Inflammatory macrophage (primary cell): ENCODE results near the gene TNFSF8.

ENCODE experiments used
- DNase-seq, 2 donors: peaks; one replicate each; pipeline ENCODE4 v3.0.0-alpha.2; 2020 to 2022
- total RNA-seq, 18 experiments: gene quantifications; one replicate each; lab custom pipeline; 2026; ENCODE audit warnings: mixed read lengths in 6 of 18, inconsistent platforms in 2 of 18; lab: John Stamatoyannopoulos, UW

Gene TNFSF8, protein sequence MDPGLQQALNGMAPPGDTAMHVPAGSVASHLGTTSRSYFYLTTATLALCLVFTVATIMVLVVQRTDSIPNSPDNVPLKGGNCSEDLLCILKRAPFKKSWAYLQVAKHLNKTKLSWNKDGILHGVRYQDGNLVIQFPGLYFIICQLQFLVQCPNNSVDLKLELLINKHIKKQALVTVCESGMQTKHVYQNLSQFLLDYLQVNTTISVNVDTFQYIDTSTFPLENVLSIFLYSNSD
- total RNA-seq = 36.9 to 508 (median 58.4) reads per million in 18 experiments

DNA sequence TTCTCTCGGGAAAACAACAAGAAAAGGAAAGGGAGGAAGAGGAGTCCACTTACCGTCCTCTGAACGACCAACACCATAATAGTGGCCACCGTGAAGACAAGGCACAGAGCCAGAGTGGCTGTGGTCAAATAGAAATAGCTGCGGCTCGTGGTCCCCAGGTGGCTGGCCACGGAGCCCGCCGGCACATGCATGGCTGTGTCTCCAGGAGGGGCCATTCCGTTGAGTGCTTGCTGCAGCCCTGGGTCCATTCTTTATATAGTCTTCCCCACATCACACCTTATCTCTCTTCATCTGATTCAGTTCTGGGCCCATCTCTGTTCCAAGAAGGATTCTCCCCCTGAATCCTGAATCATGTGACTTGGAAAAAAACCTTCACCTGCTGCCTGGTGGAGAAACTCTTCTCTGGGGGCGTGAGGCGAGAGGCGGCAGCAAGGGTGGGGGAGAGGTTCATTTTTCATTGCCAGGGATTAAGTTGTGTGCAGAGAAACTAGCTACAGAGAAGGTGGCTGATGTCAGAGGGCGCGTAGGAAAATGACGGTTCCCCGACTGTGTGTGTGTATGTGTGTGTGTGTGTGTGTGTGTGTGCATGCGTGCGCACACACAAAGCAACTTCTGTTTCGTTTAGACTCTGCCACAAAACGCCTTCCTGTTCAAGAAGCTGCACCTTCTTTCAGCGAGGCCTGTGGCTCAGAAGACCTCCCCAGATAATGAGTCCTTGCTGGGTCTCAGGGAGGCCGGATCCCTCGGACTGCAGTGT lies at the start of gene TNFSF8:
TNFSF8 (minus strand) TSS at position 536 of the 757 bp plus-strand sequence; CDS start at position 248, 288 bp downstream.
- DNase-seq = peak; percentile 77 to 78

DNA sequence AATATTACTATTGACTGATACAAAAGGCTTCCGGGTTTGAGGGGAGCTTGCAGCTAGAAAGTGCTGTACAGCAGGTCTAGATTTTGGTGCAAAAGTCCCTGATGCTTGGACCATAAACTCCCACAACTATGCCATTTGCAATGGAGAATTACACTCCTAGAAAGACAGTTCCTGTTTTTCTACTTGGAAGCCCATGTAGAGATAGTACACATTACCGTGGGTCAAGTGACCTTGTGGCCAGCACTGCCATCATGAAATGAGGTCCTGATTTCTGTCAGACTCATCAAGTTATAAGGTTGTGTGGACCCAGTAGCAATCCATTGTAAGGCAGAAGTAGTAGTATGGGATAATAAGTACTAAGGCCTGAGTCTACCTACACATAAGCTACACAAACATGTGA lies 42.8 kb upstream of the TNFSF8 start:
- peak; percentile 64 to 76 for DNase-seq

DNA sequence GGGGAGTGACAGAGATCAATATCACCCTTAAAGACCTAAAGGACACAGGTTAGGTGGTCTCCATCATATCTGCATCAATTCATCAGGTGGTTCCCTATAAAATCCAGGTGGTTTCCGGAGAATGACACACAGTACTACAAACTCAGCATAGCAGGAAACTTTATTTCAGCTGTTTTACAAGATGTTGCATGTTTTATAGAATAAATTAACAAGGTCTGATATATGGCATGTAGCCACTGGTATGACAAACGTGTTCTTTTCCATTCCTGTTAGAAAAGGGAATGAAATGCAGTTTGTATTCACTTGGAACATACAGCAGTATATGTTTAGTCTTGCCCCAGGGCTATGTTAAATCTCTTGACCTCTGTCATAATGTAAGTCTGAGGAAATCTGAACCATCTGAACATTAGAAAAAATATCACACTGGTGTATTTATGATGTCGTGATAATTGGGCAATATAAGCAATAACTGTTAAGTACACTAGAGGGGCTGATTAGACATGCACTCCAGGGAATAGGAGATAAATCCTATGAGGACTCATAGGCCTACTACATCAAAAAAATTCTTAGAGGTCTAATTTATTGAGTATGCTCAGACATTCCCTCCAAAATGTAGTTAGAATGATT lies 42.2 kb upstream of the TNFSF8 start:
- peak in 1 of 2 donors; percentile 54 for DNase-seq

DNA sequence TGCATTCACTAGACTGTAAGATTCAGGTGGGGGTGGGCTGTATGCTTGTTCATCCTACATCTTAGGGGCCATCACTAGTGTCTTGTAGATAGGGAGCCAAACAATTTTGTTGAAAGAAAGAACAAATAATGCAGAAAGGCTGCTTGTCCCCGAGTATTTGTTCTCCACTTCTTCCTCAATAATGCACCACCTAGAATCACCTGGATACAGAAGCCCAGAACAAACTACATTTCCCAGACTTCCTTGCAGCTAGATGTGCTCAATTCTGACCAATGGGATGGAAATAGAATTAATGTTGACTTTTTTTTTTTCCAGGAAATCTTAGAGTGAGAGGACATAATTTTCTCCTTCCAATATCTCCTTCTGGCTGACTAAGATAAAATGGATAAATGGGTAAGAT lies 38.9 kb upstream of the TNFSF8 start:
- no peak for DNase-seq

DNA sequence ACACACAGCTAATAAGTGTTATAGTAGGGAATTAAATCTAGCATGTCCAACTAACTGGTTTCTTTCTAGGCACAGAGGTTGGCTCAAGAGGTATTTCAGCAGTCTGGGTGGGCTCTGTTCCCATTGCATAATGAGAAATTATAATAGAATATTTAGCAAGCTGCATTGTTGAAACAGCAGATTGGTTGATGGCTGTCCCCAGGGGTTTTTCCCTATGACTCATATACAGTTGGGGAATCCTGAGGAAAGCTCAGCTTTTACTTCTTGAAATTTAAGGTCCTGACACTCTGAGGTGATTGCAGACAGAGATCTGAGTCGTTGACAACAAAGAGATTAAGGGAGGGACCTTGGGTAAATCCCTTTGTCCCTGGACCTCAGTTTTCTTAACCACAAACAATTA lies 38.3 kb upstream of the TNFSF8 start:
- peak; percentile 80 to 81 for DNase-seq

DNA sequence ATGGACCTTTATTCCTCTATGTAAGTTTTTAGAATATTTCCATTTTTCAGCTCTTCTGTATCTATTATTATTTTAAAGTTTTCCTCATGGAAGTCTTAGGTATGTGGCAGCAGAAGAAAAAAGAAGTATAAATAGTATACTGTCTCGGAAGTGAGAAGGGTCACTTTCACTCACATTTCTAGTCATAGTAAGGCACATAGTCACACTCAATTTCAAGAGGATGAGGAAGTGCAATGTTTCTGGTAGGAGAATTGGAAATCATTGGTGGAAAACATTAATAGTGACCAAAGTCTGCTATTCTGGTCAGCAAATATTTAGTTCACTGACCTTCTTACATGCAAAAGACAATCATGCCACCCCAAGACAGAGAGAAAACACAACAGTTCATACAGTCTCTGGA lies 35.2 kb upstream of the TNFSF8 start:
- no peak for DNase-seq

DNA sequence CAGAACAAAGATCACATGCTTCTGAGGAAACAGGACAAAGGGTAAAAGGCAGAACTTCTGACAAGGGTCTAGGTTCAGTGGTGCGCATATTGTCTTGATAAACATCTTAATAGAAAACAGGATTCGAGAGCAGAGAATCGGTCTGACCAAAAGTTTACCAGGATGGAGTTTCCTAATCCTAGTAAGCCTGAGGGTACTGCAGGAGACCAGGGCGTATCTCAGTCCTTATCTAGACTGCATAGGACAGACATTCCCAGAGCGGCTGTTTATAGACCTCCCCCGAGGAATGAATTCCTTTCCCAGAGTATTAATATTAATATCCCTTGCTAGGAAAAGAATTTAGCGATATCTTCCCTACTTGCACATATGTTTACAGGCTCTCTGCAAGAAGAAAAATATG lies 32.4 kb upstream of the TNFSF8 start:
- no peak for DNase-seq

DNA sequence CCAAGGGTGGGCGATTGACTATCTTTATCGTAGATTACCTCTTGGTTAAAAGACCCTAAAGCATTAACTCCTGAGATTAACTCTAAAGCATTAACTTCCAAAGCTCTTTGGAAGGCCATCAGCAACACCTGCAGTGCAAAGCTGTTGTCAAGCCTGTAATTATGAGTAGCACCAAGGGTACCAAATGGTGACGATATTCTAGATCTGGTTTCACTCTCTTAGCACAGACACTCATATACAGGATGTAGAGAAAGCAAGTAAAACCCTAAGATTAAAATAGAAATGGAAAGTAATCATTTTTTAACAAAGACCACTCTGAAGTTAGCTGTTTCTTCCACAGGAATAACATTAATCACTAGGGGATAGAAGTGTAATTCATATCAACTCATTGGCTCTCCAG lies 29.9 kb upstream of the TNFSF8 start:
- no peak for DNase-seq

DNA sequence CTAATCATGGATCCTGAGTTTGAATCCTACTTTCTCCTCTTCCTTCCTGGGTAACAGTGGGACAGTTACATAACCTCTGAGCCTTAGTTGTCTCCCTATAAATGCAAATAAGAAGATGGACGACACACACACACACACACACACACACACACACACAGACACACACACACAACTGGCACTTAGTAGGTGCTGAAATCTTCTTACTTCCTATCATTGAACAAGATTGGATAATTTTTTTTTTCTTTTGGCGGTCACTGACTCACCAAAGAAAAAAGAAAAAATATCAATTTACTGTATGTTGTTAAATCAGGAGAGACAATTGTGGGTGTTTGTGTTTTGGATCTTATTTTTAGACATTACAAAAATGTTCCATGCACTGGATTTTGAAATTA lies 28.4 kb upstream of the TNFSF8 start:
- DNase-seq = peak in 1 of 2 donors; percentile 78

DNA sequence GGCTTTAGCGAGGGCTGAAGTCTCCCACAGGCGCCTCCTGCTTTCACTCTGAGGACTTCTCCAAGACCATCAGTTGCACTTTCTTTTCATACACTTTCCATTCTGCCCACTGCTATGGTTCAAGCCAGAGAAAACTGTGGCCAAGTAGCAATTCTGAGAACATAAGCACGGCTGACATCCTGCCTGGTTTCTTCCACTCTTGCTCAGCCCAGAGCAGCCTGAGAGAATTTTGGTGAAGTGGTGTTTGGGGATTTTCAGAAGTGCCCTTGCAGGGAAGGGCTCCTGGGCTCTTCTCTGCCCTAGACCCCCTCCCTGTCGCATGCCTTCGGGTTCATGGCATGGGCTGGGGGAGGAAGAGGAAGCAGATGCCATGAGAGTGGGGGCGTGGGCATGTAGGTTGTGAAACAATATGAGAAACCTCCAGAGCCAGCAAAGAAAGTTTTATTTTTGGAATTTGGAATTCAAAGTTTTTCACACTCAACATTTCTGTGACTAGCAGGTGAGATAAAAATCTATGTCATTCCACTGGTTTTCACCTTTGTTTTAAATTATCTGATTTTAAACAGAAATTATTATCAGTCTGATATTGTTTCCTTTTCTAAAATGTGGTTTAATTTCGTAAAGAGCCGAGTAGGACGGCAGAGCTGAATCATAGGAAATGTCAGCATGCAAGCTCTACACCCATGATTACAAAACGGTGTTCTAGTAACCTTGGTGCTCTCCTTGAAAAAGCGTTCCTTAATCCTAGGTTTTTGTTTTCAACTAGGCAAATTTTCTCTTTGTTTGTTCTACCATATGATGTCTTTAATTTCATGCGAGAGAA lies 27.8 kb upstream of the TNFSF8 start:
- peak; percentile 93 to 95 for DNase-seq

DNA sequence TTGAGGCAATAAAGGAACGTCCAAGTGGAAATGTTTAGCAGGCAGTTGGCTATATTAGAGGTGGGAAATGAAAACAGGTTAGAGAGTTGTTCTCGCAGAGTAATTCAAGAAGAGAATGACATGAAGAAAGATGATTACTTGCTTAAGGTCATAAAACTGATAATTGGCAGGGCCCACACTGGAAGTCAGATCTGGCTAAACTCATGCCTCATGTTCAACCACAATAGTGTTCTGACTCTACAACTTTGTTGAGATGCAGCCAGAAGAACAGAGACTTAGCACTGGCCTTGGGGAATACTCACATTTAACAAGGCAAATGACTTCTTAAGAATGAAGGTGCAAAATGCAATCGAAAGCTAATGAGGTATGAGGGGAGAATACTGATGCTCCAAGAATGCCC lies 27.2 kb upstream of the TNFSF8 start:
- no peak for DNase-seq

DNA sequence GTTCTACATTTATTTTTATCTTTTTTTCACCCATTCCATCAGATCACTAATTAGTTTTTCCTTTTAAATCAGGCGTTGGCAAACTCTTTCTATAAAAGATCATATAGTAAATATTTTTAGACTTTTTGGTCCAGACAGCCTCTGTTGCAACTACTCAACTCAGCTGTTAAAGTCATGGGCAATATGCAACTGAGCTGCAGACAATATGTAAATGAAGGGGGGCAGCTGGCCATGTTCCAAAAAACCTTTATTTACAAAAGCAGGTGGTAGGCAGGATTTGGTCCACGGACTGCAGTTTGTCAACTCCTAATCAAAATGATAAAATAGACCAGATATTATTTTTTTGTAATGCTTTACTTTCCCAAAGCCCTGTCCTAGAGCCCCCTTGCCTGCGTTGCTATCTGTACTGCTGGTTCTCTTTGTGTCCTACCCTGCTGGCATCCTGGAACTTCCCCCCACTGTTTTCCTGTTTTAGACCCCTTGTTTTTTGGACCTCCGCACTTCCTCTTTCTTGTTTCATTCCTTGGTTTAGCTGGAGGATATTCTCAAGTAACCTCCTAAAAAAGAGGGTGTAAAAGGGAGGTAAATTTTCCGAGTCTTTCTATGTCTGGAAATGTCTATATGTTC lies 24.7 kb upstream of the TNFSF8 start:
- DNase-seq = peak; percentile 41 to 45

DNA sequence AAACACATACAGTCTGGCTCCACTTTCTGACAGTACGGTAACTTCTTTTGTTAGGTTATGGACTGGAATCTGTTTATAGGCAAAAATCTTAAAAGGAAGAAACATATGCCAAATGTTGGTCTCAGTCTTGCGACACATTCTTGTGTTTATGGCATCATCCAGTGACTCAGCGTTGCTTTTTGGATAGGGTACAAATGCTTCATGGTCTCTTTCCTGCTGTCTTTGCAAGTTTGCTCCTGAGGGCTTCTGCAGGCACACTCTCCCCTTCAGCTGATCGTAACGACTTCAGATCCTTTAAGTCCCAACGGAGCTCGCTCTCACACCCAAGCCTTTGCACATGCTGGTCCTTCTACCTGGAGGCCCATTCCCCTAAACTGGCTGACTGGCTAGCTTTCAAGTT lies 23.6 kb upstream of the TNFSF8 start:
- DNase-seq = peak; percentile 86 to 89

DNA sequence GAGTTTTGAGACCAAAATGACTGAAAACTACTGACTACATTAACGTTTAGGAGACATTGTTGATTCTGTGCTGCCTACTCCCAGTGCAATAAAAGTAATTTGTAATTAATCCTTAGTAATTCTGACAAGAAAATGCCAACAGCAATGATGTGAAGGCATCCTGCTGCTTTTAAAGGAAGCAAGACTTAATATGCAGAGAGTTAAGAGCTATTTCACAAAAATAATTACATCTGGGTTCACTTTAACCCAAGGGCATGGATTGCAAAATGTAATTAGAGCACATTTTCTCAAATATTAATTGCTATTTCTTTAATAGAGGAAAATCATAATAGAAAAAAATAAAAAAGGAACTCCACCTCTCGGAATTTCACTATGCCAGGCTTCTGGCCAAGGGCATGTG lies 22.7 kb upstream of the TNFSF8 start:
- no peak for DNase-seq

DNA sequence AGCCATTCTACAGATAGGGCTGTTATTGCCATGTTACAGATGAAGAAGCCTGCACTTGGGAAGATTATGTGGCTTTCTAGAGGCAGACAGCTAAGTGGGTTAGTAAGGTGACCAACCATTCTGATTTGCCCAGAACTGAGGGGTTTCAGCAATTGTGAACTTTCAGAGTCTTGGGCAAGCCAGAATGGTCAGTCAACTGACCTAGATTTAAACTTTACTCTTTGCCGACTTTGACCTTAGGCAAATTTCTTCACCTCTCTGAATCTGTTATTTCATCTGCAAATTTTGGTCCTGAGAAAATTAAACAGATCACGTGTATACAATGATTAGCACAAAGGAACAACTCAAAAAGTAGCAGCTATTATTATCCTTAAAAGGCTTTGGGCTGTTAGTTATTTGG lies 20.4 kb upstream of the TNFSF8 start:
- DNase-seq = no peak

DNA sequence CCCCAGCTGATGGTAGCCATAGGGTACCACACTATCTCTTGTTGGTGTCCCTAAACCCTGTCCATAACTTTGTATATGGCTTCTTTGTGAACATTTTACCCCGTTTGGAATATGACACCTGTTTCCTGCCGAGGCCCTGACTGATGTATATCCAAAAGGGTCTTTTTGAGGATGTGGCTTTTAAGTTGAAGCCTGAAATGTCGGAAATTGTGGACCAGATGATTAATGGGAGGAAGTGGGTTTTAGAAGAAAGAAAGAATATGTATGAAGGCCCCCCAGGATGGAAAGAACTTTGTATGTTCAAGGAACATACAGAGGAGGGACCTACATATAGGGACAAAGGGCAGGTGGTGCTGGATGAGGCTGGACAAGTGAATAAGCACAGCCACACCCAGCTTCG lies 16.7 kb upstream of the TNFSF8 start:
- DNase-seq = no peak

DNA sequence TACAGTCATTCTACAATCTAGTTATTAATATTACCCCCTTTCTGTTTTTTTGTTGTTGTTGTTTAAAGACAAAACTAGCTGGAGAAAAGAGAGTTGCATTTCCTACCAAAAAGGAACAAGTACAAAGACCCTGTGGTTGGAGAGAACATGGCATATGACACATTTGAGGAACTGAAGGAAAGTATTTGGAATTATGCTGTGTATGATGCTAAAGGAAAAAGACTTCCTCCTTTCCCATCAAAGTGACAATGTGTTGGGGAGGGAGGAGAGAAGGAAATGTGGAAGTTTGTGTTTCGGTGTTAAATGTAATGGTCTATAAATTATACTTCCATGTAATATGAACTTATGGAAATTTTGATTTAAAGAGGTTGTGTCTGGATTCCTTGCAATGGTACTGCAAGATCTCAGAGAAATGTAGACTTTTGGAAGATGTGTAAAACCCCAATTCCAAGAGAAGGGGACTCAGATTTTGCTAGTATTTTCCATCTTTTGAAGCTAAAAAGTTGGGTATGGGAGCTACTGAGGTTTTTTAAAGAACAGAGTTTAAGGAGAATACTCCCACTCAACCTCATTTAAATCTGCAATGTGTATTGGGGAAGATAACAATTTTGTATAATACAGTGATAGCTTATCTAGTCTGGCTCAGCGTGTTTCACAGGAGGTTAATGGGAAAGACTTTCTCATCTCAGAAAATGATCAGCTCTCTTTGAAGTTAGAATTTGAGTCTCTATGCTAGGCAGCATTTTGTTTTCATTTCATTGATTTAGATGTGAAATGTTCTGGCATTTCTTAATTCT lies 15.4 kb upstream of the TNFSF8 start:
- DNase-seq = peak; percentile 24 to 41

DNA sequence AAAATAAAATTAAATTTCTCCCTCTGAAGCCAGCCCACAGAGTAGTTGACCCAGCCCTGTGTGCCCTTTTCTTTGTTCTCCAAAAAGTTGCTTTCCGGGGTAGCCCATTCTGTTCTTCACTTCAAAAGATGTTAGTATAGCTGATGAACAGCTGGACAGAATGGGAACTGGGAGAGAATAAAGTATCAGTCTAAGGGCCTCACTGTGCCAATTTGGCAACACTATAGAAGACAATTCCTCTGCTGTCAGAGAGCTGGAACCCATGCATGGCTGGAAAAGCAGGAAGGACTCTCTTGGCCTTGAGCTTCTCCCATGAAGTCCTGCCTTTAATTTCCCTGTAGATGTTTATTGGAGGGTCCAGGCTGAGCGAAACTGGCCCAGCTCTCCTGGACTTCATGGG lies 11.0 kb upstream of the TNFSF8 start:
- no peak for DNase-seq

DNA sequence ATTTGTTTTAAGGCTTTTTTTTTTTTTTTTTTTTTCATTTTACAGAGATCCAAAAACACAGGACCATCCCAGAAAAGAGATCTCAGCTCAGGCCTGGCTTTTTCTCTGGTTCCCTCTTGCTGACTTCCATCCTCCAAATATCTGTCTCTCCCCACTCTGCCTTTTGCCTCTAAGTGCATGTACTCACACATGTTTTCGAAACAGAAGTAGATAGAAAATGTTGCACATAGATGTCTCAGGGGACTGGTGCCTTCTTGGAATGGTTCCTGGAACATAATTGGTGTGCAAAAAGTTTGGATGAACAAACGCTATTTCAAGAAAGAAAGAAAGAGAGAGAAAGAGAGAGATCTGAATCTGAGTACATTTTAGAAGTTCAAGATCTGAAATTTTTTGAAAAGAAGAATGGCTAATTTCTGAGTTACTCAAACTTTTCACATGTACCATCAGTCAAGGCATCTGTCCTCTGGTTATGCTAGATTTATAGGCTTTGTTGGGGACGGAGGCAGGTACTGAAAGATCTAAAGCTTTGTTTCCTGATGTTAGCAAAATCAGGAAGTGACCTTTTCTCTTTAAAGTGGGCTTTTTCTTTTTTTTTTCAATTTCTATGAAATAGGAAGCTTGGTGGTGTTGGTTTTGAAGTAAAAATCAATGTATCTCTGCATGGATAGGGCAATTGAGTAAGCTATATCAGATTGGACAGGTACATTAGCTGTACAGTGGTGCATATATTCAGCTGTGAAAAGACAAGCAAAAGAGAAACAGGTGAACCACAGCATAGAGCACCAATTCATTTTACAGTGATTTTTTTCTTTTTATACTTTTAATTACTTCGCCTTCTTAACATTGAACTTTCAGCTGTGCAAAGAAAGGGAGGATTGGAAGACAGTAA lies 8.5 kb upstream of the TNFSF8 start:
- DNase-seq = no peak

DNA sequence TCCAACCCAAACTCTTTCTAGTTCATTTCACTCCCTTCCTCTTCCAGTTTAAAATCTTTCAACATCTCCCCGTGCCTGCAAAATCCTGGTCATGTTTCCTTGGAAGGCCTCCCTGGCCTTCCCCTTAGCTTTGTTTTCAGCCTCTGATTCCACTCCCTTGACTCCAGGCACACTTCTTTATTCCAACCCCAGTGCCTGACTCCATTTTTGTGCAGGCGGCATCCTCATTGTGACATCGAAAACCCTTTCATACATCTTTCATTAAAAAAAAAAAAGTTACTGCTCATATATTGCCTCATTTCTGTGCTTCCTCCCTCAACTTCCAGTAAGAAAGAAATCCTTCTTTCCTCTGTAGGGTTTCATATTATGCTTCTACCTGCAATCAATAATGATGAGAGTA lies 7.1 kb upstream of the TNFSF8 start:
- DNase-seq = peak; percentile 69 to 77

DNA sequence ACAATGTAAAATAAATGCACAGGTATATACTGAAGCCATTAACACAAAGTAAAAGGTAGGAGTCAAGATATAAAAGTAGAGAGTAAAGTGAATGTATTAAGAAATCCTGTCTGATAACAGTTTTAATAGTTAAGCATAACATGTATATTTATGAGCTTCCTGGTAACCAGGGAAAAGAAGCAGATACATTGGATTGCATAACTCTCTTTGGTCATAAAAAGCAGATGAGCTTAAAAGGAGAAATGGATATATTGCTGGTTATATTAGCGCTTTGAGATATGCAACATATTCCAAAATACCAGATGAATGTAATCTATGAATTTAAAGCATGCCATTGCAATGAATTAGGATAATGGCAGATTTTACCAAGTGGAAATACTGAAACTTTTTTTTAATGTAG lies 6.2 kb upstream of the TNFSF8 start:
- peak; percentile 42 to 82 for DNase-seq
